MM.1S (cell line): ENCODE results near the gene STAT5A.
"Not testable (repeated sequence)": the region's sequence is repeated elsewhere in the genome, so short reads cannot be mapped to it uniquely, and the experiment has no call there.

Experiments used
- DNase-seq: peaks from one replicate; pipeline ENCODE4 v3.0.0-alpha.2; 2015
- H2AFZ ChIP-seq: fragments of 300-600 bp; sonication (generic); 2 replicates; pipeline ENCODE4 v1.6.0; 2016; ENCODE audit warnings: antibody characterized with exemption, low read length
- H3F3A ChIP-seq: fragments of 300-600 bp; sonication (generic); 2 replicates; pipeline ENCODE4 v1.6.1; 2016; ENCODE audit warnings: mild to moderate bottlenecking, antibody characterized with exemption, low read length, moderate library complexity, mixed read lengths; ENCODE audit not compliant: insufficient read depth
- H3K27ac ChIP-seq: fragments of 300-600 bp; sonication (generic); 2 replicates; pipeline ENCODE4 v1.5.1; 2016; ENCODE audit warnings: mild to moderate bottlenecking, low read length
- H3K27me3 ChIP-seq: fragments of 300-600 bp; sonication (generic); replicated peaks from 2 replicates; pipeline ENCODE4 v1.6.0; 2016; ENCODE audit warnings: low read length; ENCODE audit not compliant: insufficient read depth
- H3K36me3 ChIP-seq: fragments of 300-600 bp; sonication (generic); replicated peaks from 2 replicates; pipeline ENCODE4 v1.6.1; 2016; ENCODE audit warnings: mild to moderate bottlenecking, low read length, mixed read lengths; ENCODE audit not compliant: insufficient read depth
- H3K4me1 ChIP-seq: fragments of 300-600 bp; sonication (generic); 2 replicates; pipeline ENCODE4 v1.6.1; 2016; ENCODE audit warnings: low read length, mixed read lengths
- H3K4me2 ChIP-seq: fragments of 300-600 bp; sonication (generic); 2 replicates; pipeline ENCODE4 v1.6.0; 2016; ENCODE audit warnings: low read depth, low read length
- H3K4me3 ChIP-seq: fragments of 300-600 bp; sonication (generic); 2 replicates; pipeline ENCODE4 v1.5.1; 2016; ENCODE audit warnings: low read length, mixed read lengths
- H3K79me2 ChIP-seq: fragments of 300-600 bp; sonication (generic); 2 replicates; pipeline ENCODE4 v1.6.1; 2016; ENCODE audit warnings: mixed run types, low read length, mixed read lengths
- H3K9ac ChIP-seq: fragments of 300-600 bp; sonication (generic); 2 replicates; pipeline ENCODE4 v1.6.1; 2016; ENCODE audit warnings: low read length, mixed read lengths
- H3K9me2 ChIP-seq: fragments of 300-600 bp; sonication (generic); replicated peaks from 2 replicates; pipeline ENCODE4 v1.6.1; 2016; ENCODE audit warnings: mild to moderate bottlenecking, low read length, mixed read lengths; ENCODE audit not compliant: insufficient read depth
- H3K9me3 ChIP-seq: fragments of 300-600 bp; sonication (generic); replicated peaks from 2 replicates; pipeline ENCODE4 v1.6.1; 2016; ENCODE audit warnings: mild to moderate bottlenecking, low read length, mixed read lengths; ENCODE audit not compliant: insufficient read depth
- H4K20me1 ChIP-seq: fragments of 300-600 bp; sonication (generic); 2 replicates; pipeline ENCODE4 v1.6.1; 2016; ENCODE audit warnings: mild to moderate bottlenecking, low read length, moderate library complexity, mixed read lengths; ENCODE audit not compliant: insufficient read depth
- EZH2 ChIP-seq: fragments of 300-600 bp; sonication (generic); optimal IDR thresholded peaks from 2 replicates; pipeline ENCODE3; 2017; ENCODE audit warnings: low read depth, mild to moderate bottlenecking, antibody characterized with exemption, low read length, mixed read lengths
- EZH2phosphoT487 ChIP-seq: fragments of 300-600 bp; sonication (generic); IDR thresholded peaks from 2 replicates; pipeline ENCODE4 v1.6.1; 2018; ENCODE audit warnings: antibody characterized with exemption, low read length
- TF ChIP-seq, protein P1 (sequence below): fragments of 300-600 bp; sonication (generic); IDR thresholded peaks from 2 replicates; pipeline ENCODE4 v1.5.1; 2016; ENCODE audit warnings: antibody characterized with exemption, low read length, mixed read lengths

Gene STAT5A

DNA sequence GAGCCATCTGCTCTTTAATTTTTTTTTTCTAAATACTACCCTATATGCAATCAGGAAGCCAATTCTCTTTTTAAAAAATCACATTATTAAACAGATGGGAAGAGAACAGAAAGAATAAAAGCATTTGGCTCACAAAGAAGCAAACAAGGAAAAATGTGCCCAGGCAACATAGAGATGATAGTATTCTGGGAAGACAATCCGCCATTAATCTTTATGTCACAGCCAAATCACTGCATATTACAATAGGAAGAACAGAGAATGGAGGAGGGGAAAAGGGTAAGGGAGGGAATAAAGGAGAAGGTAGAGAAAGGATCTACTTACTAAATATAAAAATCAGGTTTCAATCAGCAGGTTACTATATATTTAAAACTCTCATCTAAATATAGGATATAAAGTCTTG lies 46.4 kb upstream of the STAT5A start:
- no peaks in the 10 kb centered on the region for H3K27me3 ChIP-seq
- no peak overlapping the region for H2AFZ ChIP-seq
- no peaks in the 10 kb centered on the region for H3K9me2 ChIP-seq
- H3K4me1 ChIP-seq, result peaks cover 4% of the 10 kb centered on the region
- TF ChIP-seq EZH2 (no peak), EZH2phosphoT487 (no peak)
- TF ChIP-seq, protein P1, sequence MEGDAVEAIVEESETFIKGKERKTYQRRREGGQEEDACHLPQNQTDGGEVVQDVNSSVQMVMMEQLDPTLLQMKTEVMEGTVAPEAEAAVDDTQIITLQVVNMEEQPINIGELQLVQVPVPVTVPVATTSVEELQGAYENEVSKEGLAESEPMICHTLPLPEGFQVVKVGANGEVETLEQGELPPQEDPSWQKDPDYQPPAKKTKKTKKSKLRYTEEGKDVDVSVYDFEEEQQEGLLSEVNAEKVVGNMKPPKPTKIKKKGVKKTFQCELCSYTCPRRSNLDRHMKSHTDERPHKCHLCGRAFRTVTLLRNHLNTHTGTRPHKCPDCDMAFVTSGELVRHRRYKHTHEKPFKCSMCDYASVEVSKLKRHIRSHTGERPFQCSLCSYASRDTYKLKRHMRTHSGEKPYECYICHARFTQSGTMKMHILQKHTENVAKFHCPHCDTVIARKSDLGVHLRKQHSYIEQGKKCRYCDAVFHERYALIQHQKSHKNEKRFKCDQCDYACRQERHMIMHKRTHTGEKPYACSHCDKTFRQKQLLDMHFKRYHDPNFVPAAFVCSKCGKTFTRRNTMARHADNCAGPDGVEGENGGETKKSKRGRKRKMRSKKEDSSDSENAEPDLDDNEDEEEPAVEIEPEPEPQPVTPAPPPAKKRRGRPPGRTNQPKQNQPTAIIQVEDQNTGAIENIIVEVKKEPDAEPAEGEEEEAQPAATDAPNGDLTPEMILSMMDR, result no peak
- peaks cover 4% of the 10 kb centered on the region; the same call in 1 of the 2 replicates for H3K79me2 ChIP-seq
- peaks cover 3% of the 10 kb centered on the region; the same call in 1 of the 2 replicates for H3F3A ChIP-seq
- H3K9me3 ChIP-seq, result no peaks in the 10 kb centered on the region
- H3K27ac ChIP-seq, result no peak overlapping the region
- H3K36me3 ChIP-seq, result no peaks in the 10 kb centered on the region
- H3K4me3 ChIP-seq, result no peak overlapping the region
- no peak overlapping the region for H3K9ac ChIP-seq
- H3K4me2 ChIP-seq, result no peak overlapping the region
- H4K20me1 ChIP-seq, result no peaks in the 10 kb centered on the region
- DNase-seq, result no peak

DNA sequence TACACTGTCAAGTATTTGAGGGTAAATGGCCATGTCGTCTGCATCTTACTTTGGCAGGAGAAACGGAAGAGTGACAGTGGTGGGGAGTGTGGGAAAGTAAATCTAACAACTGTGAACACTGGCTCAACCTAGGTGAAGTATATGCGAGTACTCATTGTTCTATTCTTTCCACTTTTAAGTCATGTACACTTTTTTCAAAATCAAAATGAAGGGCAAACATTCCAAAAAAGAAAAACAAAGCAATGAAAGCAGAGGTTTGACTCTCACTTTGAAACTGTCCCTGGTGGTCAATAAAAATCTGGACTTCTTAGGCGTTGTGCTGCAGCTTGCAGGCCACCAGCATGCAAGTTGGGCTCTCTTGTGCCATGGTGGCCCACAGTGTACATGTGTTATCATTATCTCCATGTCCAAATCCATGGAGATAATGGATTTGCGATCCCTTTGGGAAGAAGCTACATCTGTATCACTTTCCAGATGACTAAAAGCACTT lies 44.8 kb upstream of the STAT5A start:
- TF ChIP-seq EZH2 (no peak), EZH2phosphoT487 (no peak)
- TF ChIP-seq, protein P1, result no peak
- Histone ChIP-seq H3F3A (peaks cover 19% of the 10 kb centered on the region), H3K9me2 (no peaks in the 10 kb centered on the region), H3K9me3 (no peaks in the 10 kb centered on the region), H3K79me2 (peaks cover 9% of the 10 kb centered on the region), H3K9ac (no peak overlapping the region), H3K27ac (no peak overlapping the region), H2AFZ (no peak overlapping the region), H3K4me1 (peaks cover 15% of the 10 kb centered on the region), H3K4me2 (no peak overlapping the region), H3K36me3 (no peaks in the 10 kb centered on the region), H3K4me3 (no peak overlapping the region), H3K27me3 (no peaks in the 10 kb centered on the region), H4K20me1 (no peaks in the 10 kb centered on the region)
- DNase-seq, result no peak

DNA sequence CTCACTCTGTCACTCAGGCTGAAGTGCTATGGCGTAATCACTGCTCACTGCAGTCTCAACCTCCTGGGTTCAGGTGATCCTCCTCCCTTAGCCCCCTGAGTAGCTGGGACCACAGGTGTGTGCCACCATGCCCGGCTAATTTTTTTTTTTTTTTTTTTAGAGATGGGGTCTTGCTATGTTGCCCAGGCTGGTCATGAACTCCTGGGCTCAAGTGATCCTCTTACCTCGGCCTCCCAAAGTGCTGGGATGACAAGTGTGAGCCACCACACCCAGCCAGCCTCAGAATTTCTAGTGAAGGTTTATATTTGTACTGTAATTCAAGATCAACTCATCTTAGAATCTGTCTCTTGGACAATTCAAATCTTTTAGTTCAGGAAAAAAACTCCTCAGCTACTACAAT lies 44.2 kb upstream of the STAT5A start:
- H3K79me2 ChIP-seq, H3K4me3 ChIP-seq, H4K20me1 ChIP-seq, DNase-seq, H3K36me3 ChIP-seq, H3K27ac ChIP-seq, H2AFZ ChIP-seq, H3K27me3 ChIP-seq, H3K9ac ChIP-seq, H3K4me2 ChIP-seq, H3K9me2 ChIP-seq, H3K9me3 ChIP-seq: not testable (repeated sequence)
- Histone ChIP-seq H3K4me1 (peaks cover 16% of the 10 kb centered on the region), H3F3A (peaks cover 24% of the 10 kb centered on the region)

DNA sequence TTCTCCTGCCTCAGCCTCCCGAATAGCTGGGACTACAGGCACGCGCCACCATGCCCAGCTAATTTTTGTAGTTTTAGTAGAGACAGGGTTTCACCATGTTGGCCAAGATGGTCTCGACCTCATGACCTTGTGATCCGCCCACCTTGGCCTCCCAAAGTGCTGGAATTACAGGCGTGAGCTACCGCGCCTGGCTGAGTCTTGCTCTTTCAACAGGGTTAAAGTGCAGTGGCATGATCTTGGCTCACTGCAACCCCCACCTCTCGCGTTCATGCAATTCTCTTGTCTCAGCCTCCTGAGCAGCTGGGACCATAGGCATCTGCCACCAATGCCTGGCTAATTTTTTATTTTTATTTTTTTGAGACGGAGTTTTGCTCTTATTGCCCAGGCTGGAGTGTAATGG lies 43.1 kb upstream of the STAT5A start:
- H3K4me3 ChIP-seq, H3K9me3 ChIP-seq, DNase-seq, H3K79me2 ChIP-seq, H3K9me2 ChIP-seq, H3K27me3 ChIP-seq, H3K36me3 ChIP-seq, H3K4me2 ChIP-seq, H3K27ac ChIP-seq, H3K9ac ChIP-seq, H2AFZ ChIP-seq, H4K20me1 ChIP-seq: not testable (repeated sequence)
- Histone ChIP-seq H3K4me1 (peaks cover 24% of the 10 kb centered on the region), H3F3A (peaks cover 24% of the 10 kb centered on the region)
